Activated CD8-positive, alpha-beta memory T cell treated with anti-CD3 and anti-CD28 coated beads, Interleukin-2, amount 50 U/mL, for 24 hours (primary cell): ENCODE measurements around the gene UBE2K.
"Not testable (repeated sequence)": the region's sequence is repeated elsewhere in the genome, so short reads cannot be mapped to it uniquely, and the experiment has no call there.

Experiments
- DNase-seq: peaks from one replicate; pipeline ENCODE4 v3.0.0-alpha.2; 2020; ENCODE audit errors: extremely low read depth

UBE2K gene

GRCh38 chr4:39697740-39698423 is at the start of gene UBE2K:
Gene UBE2K, plus strand, starts transcription at chr4:39698136. Its CDS starts 192 bp downstream, at chr4:39698328.
- DNase-seq, result peak; percentile 67

DNA sequence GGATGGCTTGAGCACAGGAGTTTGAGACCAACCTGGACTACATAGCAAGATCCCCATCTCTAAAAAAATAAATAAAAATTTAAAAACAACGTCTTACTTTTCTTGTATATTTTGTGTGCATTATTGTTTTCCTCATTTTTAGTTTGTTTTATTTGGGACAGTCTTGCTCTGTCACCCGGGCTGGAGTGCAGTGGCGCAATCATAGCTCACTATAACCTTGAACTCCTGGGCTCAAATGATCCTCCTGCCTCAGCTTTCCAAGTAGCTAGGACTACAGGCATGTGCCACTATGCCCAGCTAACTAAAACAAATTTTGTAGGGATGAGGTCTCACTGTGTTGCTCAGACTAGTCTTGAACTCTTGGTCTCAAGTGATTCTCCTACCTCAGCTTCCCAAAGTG is 49.7 kb upstream of the UBE2K start:
- DNase-seq, result no peak

GRCh38 chr4:39648827-39649558 is 48.9 kb upstream of the UBE2K start:
- no peak for DNase-seq

DNA sequence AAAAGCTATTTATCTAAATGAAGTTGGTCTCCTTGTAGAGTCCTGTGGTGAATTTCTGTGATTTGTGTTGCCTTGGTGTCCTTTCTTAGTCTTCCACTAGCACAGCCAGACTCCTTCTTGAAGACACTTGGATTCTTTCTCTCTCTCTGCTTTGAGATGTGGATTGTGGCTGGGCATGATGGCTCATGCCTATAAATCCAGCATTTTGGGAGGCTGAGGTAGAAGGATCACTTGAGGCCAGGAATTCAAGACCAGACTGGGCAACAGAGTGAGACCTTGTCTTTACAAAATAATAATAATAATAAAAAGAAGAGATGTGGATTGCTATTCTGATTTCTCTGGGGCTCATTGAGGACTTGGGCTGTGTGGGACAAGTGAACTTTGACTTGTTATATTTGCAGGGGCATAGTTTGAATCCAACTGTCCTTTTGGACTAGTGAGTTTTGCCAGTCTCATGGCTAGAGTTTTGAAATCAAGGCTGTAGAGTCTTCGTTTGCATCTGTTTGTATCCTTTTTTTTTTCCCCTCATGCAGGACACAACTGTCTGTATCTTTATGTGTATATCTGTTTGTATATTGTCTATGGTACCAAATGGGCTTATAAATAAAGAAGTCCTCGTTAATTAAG is 48.2 kb upstream of the UBE2K start:
- no peak for DNase-seq

DNA sequence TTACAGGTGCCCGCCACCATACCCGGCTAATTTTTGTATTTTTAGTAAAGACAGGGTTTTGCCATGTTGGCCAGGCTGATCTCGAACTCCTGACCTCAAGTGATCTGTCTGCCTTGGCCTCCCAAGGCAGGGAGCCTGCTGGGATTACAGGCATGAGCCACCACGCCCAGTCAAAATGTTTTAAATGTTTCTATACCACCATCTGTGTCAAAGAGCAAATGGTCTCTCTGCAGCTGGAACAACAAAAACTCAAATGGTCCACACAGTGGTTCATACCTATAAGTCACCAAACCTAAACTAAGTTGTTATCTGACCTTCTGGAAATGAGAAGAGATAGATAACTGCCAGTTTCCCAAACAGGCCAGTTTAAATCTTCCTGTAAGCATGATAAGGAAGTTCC is 46.4 kb upstream of the UBE2K start:
- DNase-seq, result not testable (repeated sequence)

- DNase-seq, result no peak
Measured at GRCh38 chr4:39655211-39655610, 42.7 kb upstream of the UBE2K start.

- no peak for DNase-seq
Measured at GRCh38 chr4:39655876-39656275, 42.1 kb upstream of the UBE2K start.

- DNase-seq, result not testable (repeated sequence)
Measured at GRCh38 chr4:39656638-39657037, 41.3 kb upstream of the UBE2K start.

GRCh38 chr4:39657465-39657864 is 40.5 kb upstream of the UBE2K start:
- DNase-seq, result no peak

DNA sequence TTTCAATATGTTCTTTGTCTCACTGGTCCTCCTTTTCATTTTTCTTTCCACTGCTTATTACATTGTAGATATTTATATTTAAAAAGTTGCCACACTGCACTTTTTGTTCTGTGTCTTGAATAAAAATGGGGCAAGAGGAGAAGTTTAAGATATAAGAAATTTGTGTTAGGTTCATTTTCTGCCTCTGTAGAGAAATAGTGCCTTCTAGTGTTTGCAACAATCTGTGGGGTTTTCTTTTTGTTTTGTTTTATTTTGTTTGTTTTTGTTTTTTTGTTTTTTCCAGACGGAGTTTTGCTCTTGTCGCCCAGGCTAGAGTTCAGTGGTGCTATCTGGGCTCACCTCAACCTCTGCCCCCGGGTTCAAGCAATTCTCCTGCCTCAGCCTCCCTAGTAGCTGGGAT is 39.2 kb upstream of the UBE2K start:
- DNase-seq, result no peak

DNA sequence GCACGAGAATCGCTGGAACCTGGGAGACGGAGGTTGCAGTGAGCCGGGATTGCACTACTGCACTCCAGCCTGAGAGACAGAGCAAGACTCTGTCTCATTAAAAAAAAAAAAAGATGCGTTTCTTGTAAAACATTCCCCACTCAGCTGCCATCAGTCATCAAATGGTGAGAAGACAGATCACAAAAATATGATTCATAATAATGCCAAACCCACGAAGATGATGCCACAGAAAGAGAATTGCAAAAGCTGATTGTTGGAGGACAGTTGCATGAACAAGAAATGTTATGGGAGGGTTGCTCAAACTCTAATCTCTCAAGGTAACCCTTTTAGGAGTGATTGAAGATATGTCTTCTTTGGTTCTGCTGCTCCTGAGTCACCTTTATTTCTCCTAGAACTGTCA is 37.9 kb upstream of the UBE2K start:
- DNase-seq, result no peak

DNA sequence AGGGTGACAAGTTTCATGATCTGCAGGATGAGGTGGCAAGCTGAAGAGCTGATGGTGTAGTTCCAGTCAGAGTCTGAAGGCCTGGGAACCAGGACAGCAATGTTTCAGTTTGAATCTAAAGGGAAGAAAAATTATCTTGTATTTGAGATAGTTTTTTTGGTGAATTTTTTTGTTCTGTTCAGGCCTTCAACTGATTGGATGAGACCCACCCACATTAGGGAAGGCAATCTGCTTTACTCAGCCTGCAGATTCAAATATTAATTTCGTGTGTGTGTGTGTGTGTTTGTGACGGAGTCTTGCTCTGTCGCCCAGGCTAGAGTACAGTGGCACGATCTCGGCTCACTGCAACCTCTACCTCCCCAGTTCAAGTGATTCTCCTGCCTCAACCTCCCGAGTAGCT is 37.2 kb upstream of the UBE2K start:
- DNase-seq, result no peak

GRCh38 chr4:39662683-39663082 is 35.3 kb upstream of the UBE2K start:
- DNase-seq, result no peak

DNA sequence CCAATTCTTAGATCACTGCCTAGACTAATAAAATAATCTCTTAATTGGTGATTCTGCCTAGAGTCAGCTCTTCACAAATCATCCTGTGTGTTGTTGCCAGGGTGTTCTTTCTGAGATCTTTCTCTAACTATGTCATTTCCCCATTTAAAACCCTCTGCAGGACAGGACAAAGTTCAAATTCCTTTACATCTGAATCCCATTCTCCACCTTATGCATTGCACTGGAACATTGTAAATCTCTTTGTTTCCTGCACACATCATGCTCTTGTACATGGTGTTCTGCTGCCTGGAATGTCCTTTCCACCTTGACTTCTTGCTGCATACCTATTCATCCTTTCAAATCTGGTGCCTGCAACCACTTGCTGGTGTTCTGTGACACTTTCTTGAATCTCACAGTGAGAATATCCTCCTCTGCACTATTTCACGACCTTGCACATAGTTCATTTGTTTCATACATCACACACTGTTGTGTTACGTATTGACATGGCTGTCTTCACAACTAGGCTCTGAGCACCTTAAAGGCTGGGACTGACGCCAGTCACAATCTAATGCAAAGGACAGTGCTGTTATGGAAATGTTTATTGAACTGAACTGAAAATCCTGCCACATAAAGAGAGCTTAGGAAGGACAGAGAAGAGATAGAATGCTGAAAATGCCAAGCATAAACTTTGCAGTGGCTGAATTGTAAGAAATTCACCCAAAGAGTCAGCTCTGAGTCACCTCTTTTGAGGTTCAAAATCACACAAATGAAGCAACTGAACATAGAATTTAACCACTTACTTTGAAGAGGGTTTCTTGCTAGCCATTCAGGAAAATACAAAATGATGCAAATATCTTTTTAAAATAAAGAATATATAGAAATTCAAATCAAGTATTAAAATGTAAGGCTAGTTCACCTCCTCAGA is 32.9 kb upstream of the UBE2K start:
- no peak for DNase-seq

GRCh38 chr4:39667706-39668105 is 30.2 kb upstream of the UBE2K start:
- DNase-seq, result no peak

- no peak for DNase-seq
Measured at GRCh38 chr4:39668887-39669286, 29.0 kb upstream of the UBE2K start.

DNA sequence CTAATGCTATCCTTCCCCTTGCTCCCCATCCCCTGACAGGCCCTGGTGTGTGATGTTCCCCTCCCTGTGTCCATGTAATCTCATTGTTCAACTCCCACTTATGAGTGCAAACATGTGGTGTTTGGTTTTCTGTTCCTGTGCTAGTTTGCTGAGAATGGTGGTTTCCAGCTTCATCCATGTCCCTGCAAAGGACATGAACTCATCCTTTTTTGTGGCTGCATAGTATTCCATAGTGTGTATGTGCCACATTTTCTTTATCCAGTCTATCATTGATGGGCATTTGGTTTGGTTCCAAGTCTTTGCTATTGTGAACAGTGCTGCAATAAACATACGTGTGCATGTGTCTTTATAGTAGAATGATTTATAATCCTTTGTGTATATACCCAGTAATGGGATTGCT is 27.6 kb upstream of the UBE2K start:
- DNase-seq, result not testable (repeated sequence)

DNA sequence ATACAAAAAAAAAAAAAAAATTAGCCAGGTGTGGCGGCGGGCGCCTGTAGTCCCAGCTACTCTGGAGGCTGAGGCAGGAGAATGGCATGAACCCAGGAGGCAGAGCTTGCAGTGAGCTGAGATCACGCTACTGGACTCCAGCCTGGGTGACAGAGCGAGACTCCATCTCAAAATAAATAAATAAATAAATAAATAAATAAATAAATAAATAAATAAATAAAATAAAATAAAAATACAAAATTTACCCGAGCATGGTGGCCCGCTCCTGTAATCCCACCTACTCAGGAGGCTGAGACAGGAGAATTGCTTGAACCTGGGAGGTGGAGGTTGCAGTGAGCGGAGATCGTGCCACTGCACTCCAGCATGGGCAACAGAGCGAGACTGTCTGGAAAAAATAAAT is 22.3 kb upstream of the UBE2K start:
- DNase-seq, result not testable (repeated sequence)

DNA sequence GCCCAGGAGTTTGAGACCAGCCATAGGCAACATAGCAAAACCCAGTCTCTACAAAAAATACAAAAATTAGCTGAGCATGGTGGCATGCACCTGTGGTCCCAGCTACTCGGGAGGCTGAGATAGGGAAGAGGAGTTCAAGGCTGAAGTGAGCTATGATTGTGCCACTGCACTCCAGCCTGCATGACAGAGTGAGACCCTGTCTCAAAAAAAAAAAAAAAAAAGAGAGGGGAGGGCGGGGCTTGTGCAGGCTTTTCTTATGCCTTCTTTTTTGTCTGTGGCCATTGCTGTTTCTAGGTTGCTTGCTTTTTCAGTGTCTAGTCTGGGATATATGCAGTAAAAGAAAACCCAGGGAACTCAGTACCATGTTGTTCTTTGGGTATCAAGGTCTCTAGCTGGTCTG is 16.9 kb upstream of the UBE2K start:
- DNase-seq, result not testable (repeated sequence)

GRCh38 chr4:39682138-39682537 is 15.8 kb upstream of the UBE2K start:
- no peak for DNase-seq

DNA sequence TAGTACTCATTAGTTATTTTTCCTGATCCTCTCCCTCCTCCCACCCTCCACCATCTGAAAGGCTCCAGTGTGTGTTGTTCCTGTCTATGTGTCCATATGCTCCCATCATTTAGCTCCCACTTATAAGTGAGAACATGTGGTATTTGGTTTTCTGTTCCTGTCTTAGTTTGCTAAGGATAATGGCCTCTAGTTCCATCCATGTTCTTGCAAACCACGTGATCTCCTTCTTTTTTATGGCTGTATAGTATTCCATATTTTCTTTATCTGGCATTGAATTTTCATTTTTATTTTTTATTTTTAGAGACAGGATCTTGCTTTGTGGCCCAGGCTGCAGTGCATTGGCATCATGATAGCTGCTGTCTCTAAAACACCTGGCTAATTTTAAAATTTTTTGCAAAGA is 11.9 kb upstream of the UBE2K start:
- no peak for DNase-seq

DNA sequence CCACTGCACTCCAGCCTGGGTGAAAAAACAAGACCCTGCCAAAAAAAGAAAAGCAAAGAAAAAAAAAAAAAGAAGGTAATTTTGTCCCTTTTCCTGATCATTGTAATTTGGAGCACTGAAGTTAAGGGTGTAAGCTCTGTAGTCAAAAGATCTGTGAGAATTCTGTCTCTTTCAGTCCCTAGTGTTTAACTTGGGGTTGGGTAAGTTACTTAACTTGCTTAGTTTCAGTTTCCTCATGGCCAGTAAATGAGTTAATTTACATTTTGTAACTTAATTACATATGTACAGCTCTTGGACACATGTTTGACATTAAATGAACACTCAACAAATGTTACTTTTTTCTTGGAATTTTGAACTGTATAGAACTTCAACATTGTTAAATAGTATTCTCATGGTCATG is 10.9 kb upstream of the UBE2K start:
- no peak for DNase-seq
